IPS-18c (cell line): ENCODE data around the gene PNPLA1.
A peak's percentile ranks its signal among the peaks of the same experiment; 100 is the strongest.
"Not testable (repeated sequence)": the region's sequence is repeated elsewhere in the genome, so short reads cannot be mapped to it uniquely, and the experiment has no call there.

Experiments
- H3K4me3 ChIP-seq: 2 replicates; pipeline ENCODE4 v1.7.0; 2013; ENCODE audit warnings: low read depth, mild to moderate bottlenecking, low read length, moderate library complexity; ENCODE audit not compliant: insufficient read depth
- H3K9me3 ChIP-seq: one replicate; pipeline ENCODE4 v1.6.1; 2013; ENCODE audit warnings: mild to moderate bottlenecking, low read length, moderate library complexity; ENCODE audit not compliant: control insufficient read depth, insufficient read depth

Gene PNPLA1

GRCh38 chr6:36336779-36337241 is 67.0 kb downstream of the PNPLA1 start, which contains the start of gene BNIP5:
Gene BNIP5, minus strand, starts transcription at chr6:36336888. Its CDS starts 6,198 bp downstream, at chr6:36330690.
- H3K9me3 ChIP-seq, result no peaks in the 10 kb centered on the region
- H3K4me3 ChIP-seq, result no peak within 1 kb of the TSS

GRCh38 chr6:36337814-36338213 is 68.0 kb downstream of the PNPLA1 start:
- H3K9me3 ChIP-seq, result no peaks in the 10 kb centered on the region
- H3K4me3 ChIP-seq, result no peak overlapping the region

DNA sequence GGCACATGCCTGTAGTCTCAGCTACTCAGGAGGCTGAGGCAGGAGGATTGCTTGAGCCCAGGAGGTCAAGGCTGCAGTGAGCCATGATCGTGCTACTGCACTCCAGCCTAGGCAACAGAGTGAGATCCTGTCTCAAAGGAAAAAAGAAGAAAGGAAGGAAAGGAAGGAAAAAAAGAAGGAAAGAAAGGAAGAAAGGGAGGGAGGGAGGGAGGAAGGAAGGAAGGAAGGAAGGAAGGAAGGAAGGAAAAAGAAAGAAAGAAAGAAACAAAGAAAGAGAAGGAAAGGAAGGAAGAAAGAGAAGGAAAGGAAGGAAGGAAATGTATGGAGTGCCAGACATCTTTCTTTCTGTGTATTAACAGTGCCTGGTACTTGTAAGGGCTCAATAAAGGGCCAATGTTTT is 68.4 kb downstream of the PNPLA1 start:
- H3K9me3 ChIP-seq, H3K4me3 ChIP-seq: not testable (repeated sequence)

DNA sequence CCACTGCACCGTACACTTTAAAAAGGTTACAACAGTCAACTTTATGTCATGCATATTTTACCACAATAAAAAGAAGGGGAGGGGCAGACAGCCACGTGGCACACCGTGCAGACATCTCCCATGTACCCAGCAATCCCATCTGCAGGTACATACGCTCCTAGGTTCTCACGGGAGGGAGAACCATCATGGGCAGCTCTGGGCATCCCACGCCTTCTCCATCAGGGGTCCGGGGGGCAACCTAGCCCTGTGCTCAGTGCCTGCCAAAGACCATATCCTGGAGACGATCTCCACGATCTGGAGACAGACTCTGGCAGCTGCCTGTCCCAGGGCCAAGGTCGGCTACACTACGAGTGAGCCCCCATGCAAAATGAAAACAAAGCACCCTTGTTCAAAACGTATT is 69.3 kb downstream of the PNPLA1 start:
- Histone ChIP-seq H3K4me3 (no peak overlapping the region), H3K9me3 (no peaks in the 10 kb centered on the region)

- peak overlapping the region; percentile 15; the same call in 1 of the 2 replicates for H3K4me3 ChIP-seq
These were observed 70.4 kb downstream of the PNPLA1 start for GRCh38 chr6:36340306-36340617.

GRCh38 chr6:36340618-36341454 is 71.0 kb downstream of the PNPLA1 start:
- no peaks in the 10 kb centered on the region for H3K9me3 ChIP-seq
- peak overlapping the region; percentile 15; the same call in 1 of the 2 replicates for H3K4me3 ChIP-seq

More at GRCh38 chr6:36340306-36340617, 70.4 kb downstream of the PNPLA1 start:
- no peaks in the 10 kb centered on the region for H3K9me3 ChIP-seq

DNA sequence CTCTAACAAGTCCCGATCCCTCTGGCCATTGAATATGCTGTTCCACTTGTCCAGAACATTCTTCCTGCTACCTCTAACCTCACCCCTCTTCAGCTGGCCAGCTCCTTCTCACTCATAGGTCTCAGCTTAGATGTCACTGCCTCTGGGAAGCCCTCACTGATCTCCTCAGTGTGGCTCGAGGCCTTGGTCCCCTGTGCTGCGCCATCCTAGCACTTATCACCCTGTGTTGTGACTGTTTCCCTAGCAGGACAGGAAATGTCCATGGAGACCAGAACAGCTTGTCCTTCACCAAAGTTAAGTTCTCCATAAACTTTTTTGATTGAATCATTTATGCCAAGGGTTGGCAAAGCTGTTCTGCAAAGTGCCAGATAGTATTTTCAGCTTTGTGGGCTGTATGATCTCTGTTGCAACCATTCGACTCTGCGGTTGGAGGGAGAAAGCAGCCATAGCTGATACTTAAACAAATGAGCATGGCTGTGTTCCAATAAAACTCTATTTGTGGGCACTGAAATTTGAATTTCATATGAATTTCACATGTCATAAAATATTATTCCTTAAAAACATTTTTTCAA is 73.3 kb downstream of the PNPLA1 start:
- H3K9me3 ChIP-seq, result no peaks in the 10 kb centered on the region
- no peak overlapping the region for H3K4me3 ChIP-seq

- no peaks in the 10 kb centered on the region for H3K9me3 ChIP-seq
- H3K4me3 ChIP-seq, result no peak overlapping the region
These were observed 76.0 kb downstream of the PNPLA1 start for GRCh38 chr6:36345681-36346466.

DNA sequence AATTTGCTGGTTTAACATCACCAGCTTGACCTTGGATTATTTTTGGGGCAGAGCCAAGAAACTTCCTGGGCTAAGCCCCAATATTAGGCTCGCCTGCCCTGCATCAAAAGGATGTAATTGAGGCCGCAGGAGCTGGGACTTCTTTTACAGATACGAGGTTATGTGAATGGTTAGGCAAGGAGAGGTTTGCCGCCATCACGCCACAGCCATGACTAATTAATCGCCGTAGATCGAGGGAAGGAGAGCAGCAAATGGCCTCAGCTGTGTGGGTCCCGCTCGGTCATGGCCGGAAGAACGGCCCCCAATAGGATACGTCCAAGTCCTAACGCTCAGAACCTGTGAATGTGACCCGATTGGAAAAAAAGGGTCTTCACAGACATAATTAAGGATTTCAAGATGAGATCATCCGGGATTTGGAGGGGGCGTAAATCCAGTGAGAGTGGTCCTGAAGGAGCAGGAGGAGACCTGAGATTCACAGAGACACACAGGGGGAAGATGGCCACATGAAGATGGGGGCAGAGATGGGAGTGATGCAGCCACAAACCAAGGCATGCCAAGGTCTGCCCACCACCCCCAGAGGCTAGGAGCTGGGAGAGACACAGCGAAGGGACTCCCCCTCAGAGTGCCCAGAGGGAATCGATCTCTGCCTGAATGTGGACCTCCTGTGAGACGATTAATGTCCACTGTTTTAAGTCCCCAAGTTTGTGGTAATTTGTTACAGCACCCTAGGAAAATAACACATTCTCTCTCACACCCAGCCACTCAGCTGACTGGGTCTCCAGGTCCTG is 76.8 kb downstream of the PNPLA1 start:
- Histone ChIP-seq H3K9me3 (no peaks in the 10 kb centered on the region), H3K4me3 (no peak overlapping the region)

DNA sequence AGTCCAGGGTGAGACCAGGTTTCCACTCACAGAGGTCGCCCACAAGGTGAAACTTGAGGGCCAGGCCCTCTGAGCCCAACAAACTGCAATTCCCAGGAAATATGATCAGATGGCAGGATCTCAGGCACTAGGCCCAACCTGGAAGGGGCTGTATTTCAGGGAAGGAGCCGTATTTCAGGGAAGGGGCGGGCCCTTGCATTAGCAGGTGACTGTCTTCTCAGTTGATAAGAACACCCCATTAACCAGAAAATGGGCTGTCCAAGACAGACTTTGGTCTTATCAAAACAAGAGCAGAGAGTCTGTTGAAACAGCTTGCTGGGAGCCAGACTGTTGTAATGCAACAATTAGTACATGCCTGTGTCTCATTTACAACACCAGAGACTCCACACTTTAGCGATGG is 77.8 kb downstream of the PNPLA1 start:
- no peak overlapping the region for H3K4me3 ChIP-seq
- H3K9me3 ChIP-seq, result no peaks in the 10 kb centered on the region

GRCh38 chr6:36349240-36349639 is 79.4 kb downstream of the PNPLA1 start:
- Histone ChIP-seq H3K4me3 (no peak overlapping the region), H3K9me3 (no peaks in the 10 kb centered on the region)

DNA sequence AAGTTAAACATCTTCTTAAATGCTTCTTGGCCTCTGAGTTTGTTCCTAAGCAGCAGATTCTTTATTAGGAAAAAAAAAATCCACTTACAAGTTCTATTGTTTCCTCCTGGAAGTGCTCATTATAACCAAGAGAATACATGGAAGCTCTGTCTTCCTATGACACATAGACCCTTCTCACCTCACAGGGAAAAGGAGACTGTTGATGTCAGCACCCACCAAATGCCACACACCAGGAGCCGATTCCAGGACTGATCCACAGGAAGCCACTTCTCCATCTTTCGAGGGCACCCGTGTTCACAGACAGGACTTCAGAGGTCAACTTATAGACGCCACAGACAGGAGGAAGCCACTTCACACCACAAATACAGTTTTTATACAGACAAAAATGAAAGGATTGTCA is 80.2 kb downstream of the PNPLA1 start:
- H3K4me3 ChIP-seq, result no peak overlapping the region
- no peaks in the 10 kb centered on the region for H3K9me3 ChIP-seq

- no peak overlapping the region for H3K4me3 ChIP-seq
- H3K9me3 ChIP-seq, result no peaks in the 10 kb centered on the region
These were observed 81.1 kb downstream of the PNPLA1 start for GRCh38 chr6:36350681-36351571.

- Histone ChIP-seq H3K9me3 (no peaks in the 10 kb centered on the region), H3K4me3 (no peak overlapping the region)
These were observed 82.8 kb downstream of the PNPLA1 start for GRCh38 chr6:36352477-36353157.

DNA sequence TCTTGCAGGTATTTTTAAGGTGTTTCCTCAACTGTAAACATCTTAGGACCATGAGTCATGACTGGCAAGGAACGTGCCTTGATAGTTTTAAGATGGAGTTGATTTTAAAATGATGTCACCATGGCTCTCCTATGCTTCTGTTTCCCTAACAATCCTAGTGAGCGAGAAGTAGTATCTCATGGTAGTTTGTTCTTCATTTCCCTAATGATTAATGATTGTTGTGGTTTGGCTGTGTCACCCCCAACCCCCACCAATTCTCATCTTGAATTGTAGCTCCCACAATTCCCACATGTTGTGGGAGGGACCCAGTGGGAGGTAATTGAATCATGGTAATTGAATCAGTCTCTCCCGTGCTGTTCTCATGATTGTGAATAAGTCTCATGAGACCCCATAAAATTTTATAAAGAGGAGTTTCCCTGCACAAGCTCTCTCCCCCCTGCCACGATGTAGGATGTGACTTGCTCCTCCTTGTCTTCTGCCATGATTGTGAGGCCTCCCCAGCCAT is 83.6 kb downstream of the PNPLA1 start:
- no peaks in the 10 kb centered on the region for H3K9me3 ChIP-seq
- no peak overlapping the region for H3K4me3 ChIP-seq

GRCh38 chr6:36355819-36356218 is 86.0 kb downstream of the PNPLA1 start:
- Histone ChIP-seq H3K9me3 (no peaks in the 10 kb centered on the region), H3K4me3 (no peak overlapping the region)
